HG03571 (cell line): ENCODE data around the gene TMEM201.
"Not testable (repeated sequence)": the region's sequence is repeated elsewhere in the genome, so short reads cannot be mapped to it uniquely, and the experiment has no call there.

Source experiments
- ATAC-seq: cut with Tn5 transposase; IDR thresholded peaks from one replicate; pipeline ENCODE4 v1.9.1; 2021; ENCODE audit not compliant: unreplicated experiment

The TMEM201 gene

DNA sequence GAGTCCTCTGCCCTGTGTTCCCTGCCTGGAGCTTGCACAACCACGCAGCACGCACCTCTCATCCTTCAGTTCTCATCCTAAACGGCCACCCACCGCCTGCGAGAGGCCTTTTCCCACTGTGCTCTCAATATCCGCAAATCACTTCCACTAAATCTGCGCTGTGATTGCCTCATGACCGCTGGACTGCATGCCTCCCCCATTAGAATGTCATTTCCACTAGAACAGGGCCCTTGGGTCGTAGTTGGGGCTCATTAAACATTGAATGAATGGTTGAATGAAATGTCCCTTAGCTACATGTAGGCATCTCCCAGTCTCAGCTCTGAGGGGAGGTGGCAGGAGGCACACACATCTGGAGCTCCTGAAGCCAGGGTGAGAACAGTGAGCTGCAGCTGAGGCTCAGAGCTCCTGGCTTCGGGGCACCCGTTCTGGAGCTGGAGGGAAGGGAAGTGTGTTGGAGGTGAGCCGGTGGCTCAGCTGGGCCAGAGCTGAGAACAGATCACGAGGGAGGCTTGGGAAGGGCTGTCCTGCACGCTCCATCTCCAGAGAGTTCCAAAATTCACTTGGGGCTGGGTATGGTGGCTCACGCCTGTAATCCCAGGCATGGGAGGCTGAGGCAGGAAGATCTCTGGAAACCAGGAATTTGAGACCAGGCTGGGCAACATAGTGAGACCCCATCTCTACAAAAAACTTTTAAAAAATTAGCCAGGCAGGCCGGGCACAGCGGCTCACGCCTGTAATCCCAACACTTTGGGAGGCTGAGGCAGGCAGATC lies 30.4 kb downstream of the TMEM201 start:
- ATAC-seq = no peak

DNA sequence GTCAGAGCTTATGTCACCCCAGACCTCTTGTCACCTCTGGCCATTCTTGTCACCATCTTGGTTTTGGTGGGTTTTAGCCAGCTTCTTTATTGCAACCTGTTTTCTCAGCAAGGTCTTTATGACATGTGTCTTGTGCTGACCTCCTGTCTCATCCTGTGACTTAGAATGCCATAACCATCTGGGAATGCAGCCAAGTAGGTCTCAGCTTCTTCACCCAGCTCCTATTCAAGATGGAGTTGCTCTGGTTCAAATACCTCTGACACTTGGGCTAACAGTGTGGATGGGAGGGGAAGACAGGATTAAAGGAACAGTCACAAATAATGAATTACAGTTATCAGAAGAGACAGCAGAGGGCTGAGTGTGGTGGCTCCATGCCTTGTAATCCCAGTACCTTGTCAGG lies 32.3 kb downstream of the TMEM201 start:
- no peak for ATAC-seq

DNA sequence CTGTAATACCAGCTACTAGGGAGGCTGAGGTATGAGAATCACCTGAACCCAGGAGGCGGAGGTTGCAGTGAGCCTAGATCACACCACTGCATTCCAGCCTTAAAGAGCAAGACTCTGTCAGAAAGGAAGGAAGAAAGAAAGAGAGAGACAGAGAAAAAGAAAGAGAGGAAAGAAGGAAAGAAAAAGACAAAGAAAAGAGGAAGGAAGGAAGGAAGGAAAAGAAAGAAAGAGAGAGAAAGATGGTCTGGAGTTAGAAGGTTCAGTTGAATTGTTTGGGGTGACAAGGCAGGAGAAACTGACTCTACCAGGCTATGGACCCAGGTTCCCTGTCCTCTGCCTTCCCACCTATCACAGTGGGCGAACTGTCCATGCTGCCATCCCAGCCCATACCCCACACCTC lies 35.4 kb downstream of the TMEM201 start:
- ATAC-seq = no peak

DNA sequence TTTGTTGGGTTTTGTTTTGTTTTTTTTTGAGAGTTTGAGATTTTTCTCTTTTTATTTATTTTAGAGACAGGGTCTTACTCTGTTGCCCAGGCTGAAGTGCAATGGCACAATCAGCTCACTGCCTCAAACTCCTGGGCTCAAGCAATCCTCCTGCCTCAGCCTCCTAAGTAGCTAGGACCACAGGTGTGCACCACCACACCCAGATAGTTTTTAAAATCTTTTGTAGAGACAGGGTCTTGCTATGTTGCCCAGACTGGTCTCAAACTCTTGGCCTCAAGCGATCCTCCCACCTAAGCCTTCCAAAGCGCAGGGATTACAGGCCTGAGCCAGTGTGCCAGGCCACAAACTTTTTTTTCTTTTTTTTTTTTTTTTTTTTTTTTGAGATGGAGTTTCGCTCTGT lies 36.3 kb downstream of the TMEM201 start:
- ATAC-seq = not testable (repeated sequence)

DNA sequence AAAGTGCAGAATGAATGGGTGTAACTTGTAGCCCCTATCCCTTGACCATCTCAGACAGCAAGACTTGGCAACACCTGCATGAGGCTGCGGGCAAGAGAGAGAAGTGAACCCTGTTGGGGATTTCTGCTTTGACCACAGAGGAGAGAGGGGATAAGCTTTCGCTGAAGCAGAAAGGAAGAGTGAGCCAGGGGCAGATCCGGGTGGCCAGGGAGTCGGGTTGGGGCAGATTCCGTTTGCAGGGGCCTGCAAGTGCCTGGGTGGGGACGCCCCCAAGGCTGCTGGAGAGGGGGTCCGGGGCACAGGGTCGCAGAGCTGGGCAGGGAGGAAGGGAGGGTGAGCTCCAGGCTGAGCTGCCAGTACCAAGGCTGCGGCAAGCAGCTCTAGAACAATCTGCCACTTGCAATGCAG lies 37.5 kb downstream of the TMEM201 start:
- ATAC-seq = no peak

DNA sequence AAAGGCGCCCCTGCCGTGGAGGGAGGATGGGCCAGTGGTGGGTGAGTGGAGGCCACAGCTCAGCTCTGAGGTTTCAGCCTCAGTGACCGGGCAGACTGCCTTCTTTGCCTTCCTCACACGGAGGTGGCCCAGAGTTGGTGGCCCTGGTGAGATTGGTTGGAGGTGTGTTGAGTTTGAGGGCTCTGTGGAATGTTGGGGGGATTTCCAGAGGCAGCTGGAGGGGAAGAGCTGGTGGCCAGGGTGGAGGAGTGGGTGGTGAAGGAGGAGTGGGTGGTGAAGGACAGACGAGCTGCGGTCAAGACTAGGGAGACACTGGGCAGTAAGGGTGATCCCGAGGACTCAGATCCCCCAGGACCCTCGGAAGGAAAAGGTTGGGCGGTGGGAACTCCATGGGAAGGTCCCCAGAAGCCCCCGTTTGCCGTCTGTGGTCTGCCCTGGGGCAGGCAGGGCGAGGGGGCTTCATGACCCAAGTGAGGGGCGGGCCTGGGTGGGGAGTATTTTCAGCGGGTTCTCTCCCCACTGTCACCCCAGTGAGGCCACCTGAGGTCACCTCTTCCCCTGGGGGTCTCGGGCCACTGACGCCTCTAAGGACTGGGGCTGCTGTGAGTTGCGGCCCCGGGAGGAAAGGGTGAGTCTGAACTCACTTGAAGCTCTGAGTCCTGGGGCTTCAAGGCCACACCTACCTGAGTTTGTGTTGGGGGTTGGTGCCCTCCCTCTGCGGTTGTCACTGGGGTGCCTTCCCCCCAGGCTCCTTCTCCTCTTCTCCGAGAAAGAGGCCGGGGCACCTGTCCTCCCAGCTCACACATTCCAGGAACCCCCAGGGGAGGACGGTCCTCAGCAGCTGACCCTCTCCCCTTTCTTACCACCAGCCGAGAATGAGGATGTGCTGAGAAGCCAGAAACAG lies 40.1 kb downstream of the TMEM201 start:
- no peak for ATAC-seq

DNA sequence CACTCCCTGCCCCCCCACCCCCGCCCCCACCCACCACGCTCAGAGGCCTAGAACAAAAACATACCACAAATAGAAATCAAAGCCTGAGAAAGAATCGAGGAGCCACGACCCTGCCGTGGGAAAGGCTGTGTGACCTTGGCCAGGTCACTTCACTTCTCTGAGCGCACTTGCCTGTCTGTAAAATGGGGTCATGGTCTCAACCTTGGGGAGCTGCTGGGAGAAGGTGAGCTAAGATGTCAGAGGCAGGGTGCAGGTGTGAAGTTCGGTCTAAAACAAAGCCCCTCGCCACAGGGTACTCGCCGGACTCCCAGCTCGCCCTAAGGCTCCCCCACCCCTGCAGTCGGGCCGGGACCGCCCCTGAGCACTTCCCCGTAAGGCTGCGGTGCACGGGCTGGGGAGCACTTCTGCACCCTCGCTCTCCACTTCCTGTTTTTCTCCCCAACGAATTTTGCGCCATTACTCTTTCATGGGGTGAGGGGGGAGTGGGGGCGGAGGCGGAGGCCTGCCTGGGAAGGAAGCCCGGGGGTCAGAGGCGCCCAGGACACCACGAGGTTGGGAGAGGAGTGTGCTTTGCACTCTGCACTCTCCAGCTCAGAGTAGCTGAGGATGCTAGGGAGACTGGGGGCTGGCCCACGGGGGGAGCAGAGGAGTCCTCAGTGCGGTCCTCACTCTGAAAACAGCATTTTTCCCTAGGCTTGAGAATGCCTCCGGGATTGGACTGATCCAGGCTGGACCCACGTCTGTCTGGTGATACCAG lies 40.9 kb downstream of the TMEM201 start:
- ATAC-seq = peak; percentile 35

DNA sequence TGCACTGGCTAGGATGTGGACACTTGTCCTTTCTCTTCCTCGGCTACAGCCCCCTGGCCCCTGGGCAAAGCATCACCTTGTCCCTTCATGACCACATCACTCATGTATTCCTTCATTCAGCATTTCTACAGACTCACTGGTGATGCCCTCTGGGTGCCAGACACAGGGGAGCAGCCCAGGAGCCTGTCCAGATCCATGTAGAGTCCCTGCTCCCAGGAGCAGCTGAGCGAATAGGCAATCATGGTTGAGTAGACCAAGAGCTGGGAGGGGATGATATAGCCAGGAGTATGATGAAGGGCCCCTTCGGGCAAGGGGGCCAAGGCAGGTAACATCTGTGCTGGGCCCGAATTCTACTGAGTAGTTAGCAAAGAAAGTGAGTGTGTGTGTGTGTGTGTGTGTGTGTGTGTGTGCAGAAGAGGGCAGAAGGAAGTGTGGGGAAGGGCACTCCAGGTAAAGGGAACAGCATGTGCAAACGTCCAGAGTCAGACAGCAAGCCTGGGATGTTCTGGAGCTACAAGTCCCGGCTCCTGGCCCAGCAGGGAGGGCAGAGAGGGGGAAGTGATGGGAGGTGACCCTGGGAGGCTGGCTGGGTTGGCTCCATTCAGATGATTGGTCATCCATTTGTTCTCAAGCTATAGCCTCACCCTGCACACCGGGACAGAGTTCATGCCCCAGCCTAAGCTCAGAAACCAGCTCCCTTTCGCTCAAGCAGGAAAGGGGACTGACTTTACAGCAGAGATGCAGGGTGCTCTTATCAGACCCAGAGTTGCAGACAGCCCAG lies 41.8 kb downstream of the TMEM201 start:
- no peak for ATAC-seq

DNA sequence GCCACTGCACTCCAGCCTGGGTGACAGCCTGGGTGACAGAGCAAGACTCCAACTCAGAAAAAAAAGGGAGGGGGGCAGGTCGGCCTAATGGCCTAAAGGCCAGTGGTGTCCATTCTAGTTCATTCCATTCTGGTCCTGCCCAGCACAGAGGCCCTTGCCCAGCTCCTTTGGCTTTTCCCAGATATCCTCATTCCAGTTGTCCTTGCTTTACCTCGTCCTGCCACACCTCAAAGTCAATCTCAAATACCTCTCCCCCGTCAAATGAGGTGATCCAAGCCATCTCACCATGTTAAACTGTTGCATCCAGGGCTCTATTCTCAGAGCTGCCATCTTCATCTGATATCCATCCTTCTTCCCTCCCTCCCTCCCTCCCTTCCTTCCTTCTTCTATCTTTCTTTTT lies 42.9 kb downstream of the TMEM201 start:
- ATAC-seq = no peak

DNA sequence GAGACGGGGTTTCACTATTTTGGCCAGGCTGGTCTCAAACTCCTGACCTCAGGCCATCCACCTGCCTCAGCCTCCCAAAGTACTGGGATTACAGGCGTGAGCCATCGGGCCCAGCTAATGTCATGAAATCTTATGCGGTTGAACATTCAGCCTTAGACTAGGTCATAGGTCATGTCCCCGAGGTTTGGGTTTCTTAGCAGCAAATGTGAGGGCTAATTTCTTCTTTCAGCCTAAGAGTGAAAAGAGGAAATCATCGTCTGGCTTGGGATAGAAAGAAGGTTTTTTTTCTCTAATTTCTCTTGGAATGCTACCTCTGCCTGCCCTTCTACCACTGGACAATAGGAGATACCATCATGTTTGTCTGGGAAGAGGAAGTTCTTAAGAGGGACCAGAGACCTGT lies 44.8 kb downstream of the TMEM201 start:
- ATAC-seq = no peak

DNA sequence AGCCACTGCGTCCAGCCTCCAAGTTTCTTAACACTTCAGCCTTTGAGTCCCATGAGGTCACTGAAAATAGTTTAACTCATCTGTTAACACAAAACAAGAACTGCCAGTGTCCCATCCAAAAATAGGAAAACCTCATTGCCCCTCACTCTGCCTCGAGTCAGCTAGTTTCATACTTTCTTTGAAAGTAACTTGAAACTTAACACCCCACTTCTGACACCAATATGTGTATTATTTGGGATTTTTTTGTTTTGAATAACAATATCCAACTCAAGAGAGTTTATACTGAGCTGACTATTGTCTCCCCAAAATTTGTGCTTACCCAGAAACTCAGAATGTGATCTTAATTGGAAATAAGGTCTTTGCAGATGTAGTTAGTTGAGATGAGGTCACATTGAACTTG lies 45.9 kb downstream of the TMEM201 start:
- no peak for ATAC-seq

DNA sequence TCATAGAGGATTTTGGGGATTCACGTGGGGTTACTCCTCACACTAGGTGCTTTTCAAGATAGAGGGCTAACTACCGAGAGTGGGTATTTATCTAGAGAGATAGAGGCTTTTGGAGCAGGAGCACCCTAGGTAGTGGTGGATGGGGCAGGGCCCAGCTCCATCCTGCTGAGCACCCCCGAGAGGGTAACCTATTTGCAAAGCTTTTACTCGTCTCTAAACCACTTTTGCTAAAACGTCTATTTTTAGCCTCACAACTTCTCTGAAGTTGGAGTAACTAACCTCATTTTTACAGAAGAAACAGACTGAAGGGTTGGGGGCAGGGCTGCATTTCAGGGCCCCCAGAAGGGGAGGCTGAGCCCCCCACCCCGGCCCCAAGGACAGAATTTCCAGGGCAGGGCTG lies 50.5 kb downstream of the TMEM201 start:
- no peak for ATAC-seq

DNA sequence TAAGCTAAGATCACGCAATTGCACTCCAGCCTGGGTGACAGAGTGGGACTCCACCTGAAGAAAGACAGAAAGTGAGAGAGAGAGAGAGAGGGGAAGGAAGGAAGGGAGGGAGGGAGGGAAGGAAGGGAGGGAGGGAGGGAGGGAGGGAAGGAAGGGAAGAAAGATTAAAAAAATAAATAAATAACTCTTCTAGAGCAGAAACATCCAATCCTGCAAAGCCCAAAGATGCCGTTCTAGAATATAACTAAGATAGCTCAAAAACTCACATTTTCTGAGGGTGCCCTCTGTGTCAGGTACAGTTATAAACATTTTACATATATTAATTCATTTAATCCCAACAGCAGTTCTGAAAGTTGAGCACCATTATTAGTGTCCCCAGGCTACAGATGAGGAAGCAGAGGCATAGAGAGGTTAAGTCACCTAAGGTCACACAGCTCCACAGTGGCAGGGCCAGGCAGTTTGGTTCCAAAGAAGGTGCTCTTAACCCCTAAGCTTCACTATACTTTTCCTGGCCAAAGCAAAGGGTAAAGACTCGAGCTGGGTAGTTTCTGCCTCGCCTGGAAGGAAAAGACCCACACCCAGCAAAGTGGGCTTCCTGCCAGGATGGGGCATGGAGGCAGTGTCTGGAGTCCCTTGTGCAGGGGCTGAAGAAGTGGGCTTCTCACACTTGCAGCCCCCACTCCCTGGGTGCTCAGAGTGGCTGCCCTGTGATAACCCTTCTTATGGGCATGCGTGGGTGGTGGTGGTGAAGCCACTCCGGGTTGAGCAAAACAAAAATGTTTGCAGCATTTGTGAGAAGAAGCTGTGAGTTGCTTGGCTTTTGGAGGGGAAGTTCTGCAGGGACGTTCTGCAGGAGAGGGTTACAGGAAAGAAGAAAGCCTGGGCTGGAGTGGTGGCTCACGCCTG lies 54.9 kb downstream of the TMEM201 start:
- no peak for ATAC-seq

DNA sequence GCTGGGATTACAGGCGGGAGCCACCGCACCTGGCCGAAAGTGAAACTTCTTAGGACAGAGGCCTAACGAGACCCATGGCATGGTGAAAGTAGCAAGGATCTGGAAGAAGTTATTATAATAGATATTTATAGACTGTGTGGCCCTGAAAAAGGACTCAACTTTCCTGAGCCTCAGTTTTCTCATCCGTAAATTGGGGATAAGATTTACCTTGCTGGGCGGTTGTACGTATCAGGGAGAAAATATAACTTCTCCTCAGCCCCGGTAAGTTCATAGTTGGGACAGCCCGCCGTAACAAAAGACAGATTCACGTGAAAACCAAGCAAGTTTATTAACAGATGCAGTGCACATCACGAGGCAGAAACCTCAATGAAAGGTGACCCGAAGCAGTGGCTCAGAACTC lies 57.3 kb downstream of the TMEM201 start:
- no peak for ATAC-seq

DNA sequence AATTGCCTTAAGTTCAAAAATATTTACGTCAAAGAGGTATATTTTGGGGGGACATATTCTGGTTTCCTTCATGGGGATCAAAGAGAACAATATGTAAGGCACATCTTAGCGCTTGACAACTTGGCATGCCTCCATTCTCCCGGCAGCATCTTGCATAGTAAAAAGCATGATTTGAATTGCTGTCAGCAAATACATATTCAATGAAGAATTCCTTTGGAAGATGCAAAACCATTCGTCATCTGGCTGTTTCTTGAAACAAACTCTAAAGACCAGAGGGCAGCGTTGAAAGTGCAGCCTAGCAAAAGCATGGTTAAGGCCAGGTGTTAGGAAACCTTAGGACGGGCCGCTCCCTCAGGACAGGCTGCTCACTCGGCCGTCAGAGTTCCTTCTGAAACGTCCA lies 59.5 kb downstream of the TMEM201 start:
- ATAC-seq = no peak

DNA sequence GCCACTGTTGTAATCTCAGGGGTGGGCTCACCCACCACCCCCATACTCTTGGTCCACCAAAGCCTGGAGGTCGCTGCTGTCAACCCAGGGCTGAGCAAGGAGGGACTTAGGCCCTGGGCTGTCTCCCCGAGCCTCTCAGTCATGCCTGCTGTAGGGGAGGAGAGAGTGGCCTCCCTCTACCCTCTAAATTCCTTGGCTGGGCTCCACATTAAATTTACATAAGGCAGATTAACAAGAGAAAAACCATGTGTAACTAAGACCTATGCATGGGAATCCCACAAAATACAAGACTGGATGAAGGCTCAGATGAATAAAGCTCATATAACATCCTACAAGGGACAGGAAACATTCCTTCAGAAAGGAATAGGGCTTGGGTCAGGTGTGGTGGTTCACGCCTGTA lies 61.1 kb downstream of the TMEM201 start:
- no peak for ATAC-seq

DNA sequence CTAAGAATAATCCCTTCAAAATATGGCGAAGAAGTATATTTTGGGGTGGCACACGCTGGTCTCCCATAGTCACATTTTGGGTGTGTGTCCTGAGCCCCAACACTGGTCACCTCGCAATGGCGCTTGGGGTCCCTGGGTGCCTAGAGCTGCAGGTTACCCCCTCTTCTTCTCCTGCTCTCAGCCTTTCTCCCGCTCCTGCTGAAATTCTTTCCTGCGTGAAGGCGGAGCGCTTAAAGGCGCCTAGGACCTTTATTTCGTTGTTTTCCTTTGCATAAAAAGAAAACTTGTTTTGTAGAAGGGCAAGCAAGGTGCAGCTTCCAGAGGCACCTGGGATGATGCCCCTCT lies 62.5 kb downstream of the TMEM201 start:
- no peak for ATAC-seq

DNA sequence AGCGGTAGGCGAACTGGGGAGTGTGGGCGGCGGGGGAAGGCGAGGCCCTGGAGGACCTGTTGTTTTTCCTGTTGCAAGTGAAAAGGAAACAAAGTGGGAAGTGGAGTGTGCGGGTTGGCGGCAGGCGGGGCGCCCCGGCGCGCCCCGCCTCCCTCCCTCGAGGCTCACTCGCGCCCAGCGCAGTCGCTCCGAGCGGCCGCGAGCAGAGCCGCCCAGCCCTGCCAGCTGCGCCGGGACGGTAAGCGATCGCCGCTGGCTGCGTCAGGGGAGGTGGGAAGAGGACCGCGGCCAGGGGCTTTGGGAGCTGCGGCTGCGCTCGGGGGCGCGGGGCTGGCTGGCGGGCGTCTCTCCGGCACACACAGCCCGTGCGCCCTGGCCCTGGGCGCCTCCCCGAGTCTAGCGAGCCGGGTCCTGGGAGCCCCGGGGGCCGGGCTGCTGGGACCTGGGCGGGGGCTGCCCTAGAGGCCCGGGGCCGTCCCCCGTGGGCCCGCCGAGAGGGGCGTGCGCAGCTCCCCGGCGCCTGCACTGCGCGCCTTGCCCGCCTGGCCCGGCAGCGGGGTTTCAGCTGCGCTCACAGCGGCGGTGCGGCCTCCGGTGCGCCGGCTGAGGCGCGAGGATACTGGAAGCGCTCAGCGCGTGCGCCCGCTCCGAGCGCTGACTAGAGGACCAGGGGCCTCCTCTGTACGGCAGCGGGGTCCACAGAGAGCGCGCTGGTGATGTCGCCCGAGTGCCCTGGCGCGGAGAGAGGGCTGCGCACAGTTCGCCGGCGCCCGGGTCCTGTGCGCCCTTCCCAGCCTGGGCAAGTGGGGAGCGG lies 63.1 kb downstream of the TMEM201 start, which contains the start of gene PIK3CD:
TSS of gene PIK3CD (plus strand) at position 167 of the 814 bp plus-strand sequence. CDS start 58,725 bp downstream, outside the sequence.
- no peak for ATAC-seq
